IMR-90 (cell line): ENCODE data around the gene SFPQ. TPM values are rescaled to one million over a fixed set of nuclear protein-coding genes. Genes with fewer than 3 reads are reported as not detected.

Experiments
- ATAC-seq: fragments of 200-7000 bp; cut with Tn5 transposase; 2 replicates; pipeline ENCODE4 v1.9.1; 2020; ENCODE audit warnings: low read depth, mild to moderate bottlenecking, moderate library complexity
- BruUV-seq: library from RNA; stranded (reverse); fragments of 400-500 nt; replicated peaks from 2 replicates; lab custom pipeline; 2021; lab: Mats Ljungman, UMichigan
- CTCF ChIA-PET: fragments of 300-600 bp; formaldehyde crosslinking; extraction: SDS; loops from one replicate; lab custom pipeline; 2021; ENCODE audit warnings: antibody characterized with exemption; lab: Yijun Ruan, JAX
- POLR2A ChIA-PET: fragments of 300-600 bp; sonication (Branson Sonifier 250); formaldehyde crosslinking; loops from one replicate; lab custom pipeline; 2022; ENCODE audit warnings: antibody characterized with exemption; ENCODE audit not compliant: unreplicated experiment; lab: Charles Lee
- DNase-seq: peaks from one replicate; pipeline ENCODE4 v3.0.0; 2013
- H2AFZ ChIP-seq: replicated peaks from 2 replicates; pipeline ENCODE3; 2013; ENCODE audit warnings: low read length, mild to moderate bottlenecking; ENCODE audit not compliant: poor library complexity
- H2AK5ac ChIP-seq: 2 replicates; pipeline ENCODE4 v1.6.1; 2013; ENCODE audit warnings: low read depth, low read length, inconsistent platforms
- H2AK9ac ChIP-seq: replicated peaks from 2 replicates; pipeline ENCODE3; 2013; ENCODE audit warnings: mild to moderate bottlenecking, low read depth, low read length, moderate library complexity; ENCODE audit not compliant: poor library complexity
- H2BK120ac ChIP-seq: 2 replicates; pipeline ENCODE4 v1.6.1; 2013; ENCODE audit warnings: low read depth, low read length, inconsistent platforms
- H2BK15ac ChIP-seq: 3 replicates; pipeline ENCODE4 v1.6.1; 2013; ENCODE audit warnings: low read depth, low read length, inconsistent platforms
- H2BK20ac ChIP-seq: 2 replicates; pipeline ENCODE4 v1.6.1; 2013; ENCODE audit warnings: low read depth, mild to moderate bottlenecking, inconsistent platforms, low read length, moderate library complexity
- H2BK5ac ChIP-seq: 2 replicates; pipeline ENCODE4 v1.6.1; 2013; ENCODE audit warnings: mild to moderate bottlenecking, low read depth, low read length, inconsistent platforms; ENCODE audit not compliant: poor library complexity, severe bottlenecking
- H3K14ac ChIP-seq: replicated peaks from 2 replicates; pipeline ENCODE4 v1.6.1; 2013; ENCODE audit warnings: low read depth, low read length, inconsistent platforms
- H3K18ac ChIP-seq: 2 replicates; pipeline ENCODE4 v1.6.1; 2013; ENCODE audit warnings: low read depth, low read length, control low read depth
- H3K23ac ChIP-seq: 2 replicates; pipeline ENCODE4 v1.6.1; 2013; ENCODE audit warnings: low read depth, low read length, inconsistent platforms
- H3K27ac ChIP-seq: 2 replicates; pipeline ENCODE4 v1.5.1; 2013; ENCODE audit warnings: mild to moderate bottlenecking, control low read depth, low read length; ENCODE audit not compliant: insufficient read depth
- H3K27me3 ChIP-seq: 2 replicates; pipeline ENCODE4 v1.6.1; 2013; ENCODE audit warnings: low read length; ENCODE audit not compliant: control insufficient read depth, insufficient read depth
- H3K36me3 ChIP-seq: 2 replicates; pipeline ENCODE4 v1.6.1; 2013; ENCODE audit warnings: low read length, mixed read lengths; ENCODE audit not compliant: control insufficient read depth, insufficient read depth
- H3K4ac ChIP-seq: 2 replicates; pipeline ENCODE4 v1.6.1; 2013; ENCODE audit warnings: low read depth, low read length, inconsistent platforms
- H3K4me1 ChIP-seq: 2 replicates; pipeline ENCODE4 v1.6.1; 2013; ENCODE audit warnings: low read length, mixed read lengths; ENCODE audit not compliant: control insufficient read depth, insufficient read depth
- H3K4me2 ChIP-seq: 2 replicates; pipeline ENCODE4 v1.6.1; 2013; ENCODE audit warnings: low read depth, mild to moderate bottlenecking, control low read depth, low read length, moderate library complexity
- H3K4me3 ChIP-seq: 2 replicates; pipeline ENCODE4 v1.5.1; 2013; ENCODE audit warnings: low read depth, mild to moderate bottlenecking, control low read depth, low read length, moderate library complexity; ENCODE audit not compliant: insufficient read depth
- H3K56ac ChIP-seq: 2 replicates; pipeline ENCODE4 v1.6.1; 2013; ENCODE audit warnings: low read length, inconsistent platforms; ENCODE audit not compliant: insufficient read depth; ENCODE audit errors: extremely low read depth
- H3K79me1 ChIP-seq, 2 experiments: 2 replicates each; pipeline ENCODE4 v1.6.1; 2013; ENCODE audit warnings: low read length in 2 of 2, inconsistent platforms in 1 of 2, low read depth in 1 of 2
- H3K9ac ChIP-seq: 2 replicates; pipeline ENCODE4 v1.6.1; 2013; ENCODE audit warnings: low read depth, low read length, control low read depth
- H3K9me1 ChIP-seq: 2 replicates; pipeline ENCODE4 v1.6.1; 2013; ENCODE audit warnings: low read length, inconsistent platforms; ENCODE audit not compliant: insufficient read depth
- H3K9me3 ChIP-seq: 2 replicates; pipeline ENCODE4 v1.6.1; 2013; ENCODE audit warnings: low read length; ENCODE audit not compliant: control insufficient read depth, insufficient read depth
- H4K20me1 ChIP-seq: 2 replicates; pipeline ENCODE4 v1.6.1; 2013; ENCODE audit warnings: low read length, inconsistent platforms; ENCODE audit not compliant: insufficient read depth
- H4K5ac ChIP-seq: 2 replicates; pipeline ENCODE4 v1.6.1; 2013; ENCODE audit warnings: mild to moderate bottlenecking, low read depth, low read length, control low read depth
- H4K8ac ChIP-seq, 2 experiments: 2 replicates each; pipeline ENCODE4 v1.6.1; 2013; ENCODE audit warnings: low read depth in 2 of 2, low read length in 2 of 2, control low read depth in 1 of 2, inconsistent platforms in 1 of 2
- H4K91ac ChIP-seq: 2 replicates; pipeline ENCODE4 v1.6.1; 2013; ENCODE audit warnings: low read depth, low read length, inconsistent platforms; ENCODE audit not compliant: insufficient read depth
- BHLHE40 ChIP-seq: fragments of 150-350 bp; IDR thresholded peaks from 2 replicates; pipeline ENCODE4 v1.6.1; 2016; ENCODE audit warnings: mild to moderate bottlenecking, low read depth, low read length
- CHD1 ChIP-seq: IDR thresholded peaks from 2 replicates; pipeline ENCODE4 v1.6.1; 2012; ENCODE audit warnings: low read depth, low read length, improper control_type of control experiment
- ELK1 ChIP-seq: fragments of 150-350 bp; IDR thresholded peaks from 2 replicates; pipeline ENCODE4 v1.6.1; 2016; ENCODE audit warnings: low read depth, mild to moderate bottlenecking, low read length, moderate library complexity, borderline replicate concordance
- FOS ChIP-seq: fragments of 150-350 bp; IDR thresholded peaks from 2 replicates; pipeline ENCODE4 v1.6.1; 2016; ENCODE audit warnings: low read depth, low read length
- MAFK ChIP-seq: IDR thresholded peaks from 2 replicates; pipeline ENCODE4 v1.6.1; 2012; ENCODE audit warnings: low read depth, low read length, improper control_type of control experiment
- MAZ ChIP-seq: IDR thresholded peaks from 2 replicates; pipeline ENCODE4 v1.6.1; 2012; ENCODE audit warnings: low read depth, mild to moderate bottlenecking, low read length, improper control_type of control experiment, moderate library complexity, borderline replicate concordance
- MXI1 ChIP-seq: IDR thresholded peaks from 2 replicates; pipeline ENCODE4 v1.6.1; 2012; ENCODE audit warnings: low read depth, mild to moderate bottlenecking, low read length, moderate library complexity, borderline replicate concordance
- NFE2L2 ChIP-seq: fragments of 150-350 bp; IDR thresholded peaks from 2 replicates; pipeline ENCODE4 v1.6.1; 2016; ENCODE audit warnings: low read depth, mild to moderate bottlenecking, low read length
- POLR2A ChIP-seq: IDR thresholded peaks from 2 replicates; pipeline ENCODE4 v1.6.1; 2012; ENCODE audit warnings: mild to moderate bottlenecking, low read depth, low read length
- USF2 ChIP-seq: fragments of 150-350 bp; IDR thresholded peaks from 2 replicates; pipeline ENCODE4 v1.6.1; 2017; ENCODE audit warnings: mild to moderate bottlenecking, antibody characterized with exemption, low read length, low read depth
- WGBS, 2 experiments: methylation state at CpG; one replicate each; pipeline versions ENCODE4 v1.1.5 to v1.1.7; 2013; ENCODE audit warnings: missing lambda C conversion rate in 2 of 2; ENCODE audit not compliant: insufficient read length in 1 of 2; ENCODE audit errors: extremely low coverage in 2 of 2; 5-methylcytosine and 5-hydroxymethylcytosine counted together
- dilution Hi-C: fragments of 300-500 bp; cut with HindIII; formaldehyde crosslinking; loops from one replicate; pipeline ENCODE4 v1.14.3; 2018; ENCODE audit warnings: low sequenced_read_pairs; ENCODE audit not compliant: unreplicated experiment
- in situ Hi-C: fragments of 300-500 bp; cut with MboI; formaldehyde crosslinking; loops from 3 replicates; pipeline ENCODE4 v1.14.3; 2019; ENCODE audit warnings: low sequenced_read_pairs, inconsistent platforms, mixed read lengths
- intact Hi-C: fragments of 100-400 bp; cut with micrococcal nuclease; formaldehyde crosslinking; loops from 2 replicates; pipeline ENCODE4 v1.10.0; 2022
- polyA plus RNA-seq, 3 experiments: library from polyadenylated mRNA; depleted of rRNA; stranded (reverse); fragments of >200 nt; gene quantifications; 2 replicates each; pipeline ENCODE4 v1.2.3, GENCODE V29; 2012; ENCODE audit warnings: low replicate concordance in 1 of 3
- total RNA-seq: library from RNA; depleted of rRNA; stranded (reverse); fragments of >200 nt; gene quantifications from 2 replicates; pipeline ENCODE4 v1.2.3, GENCODE V29; 2012

The SFPQ gene
- total and polyA plus RNA-seq, 2 of the 4 experiments (the other 2 are of a cell fraction) = 53.9 to 121 TPM

GRCh38 chr1:35175602-35176001 is 17.3 kb downstream of the SFPQ start:
- ChIA-PET CTCF (no interaction called here), POLR2A (no interaction called here)
- no peaks in the 10 kb centered on the region for H3K9me3 ChIP-seq
- H3K14ac ChIP-seq = no peak overlapping the region
- no peak overlapping the region for H3K27ac ChIP-seq
- H2BK20ac ChIP-seq = no peak overlapping the region
- no peak overlapping the region for H3K9ac ChIP-seq
- intact Hi-C loops = loop anchor here (5.0 to 10.0 kb wide), 3 partner anchors 143 to 388 kb away; partner anchors contain the start of genes TMEM35B and ZMYM6
- no peak overlapping the region for H3K4me3 ChIP-seq
- no peak for DNase-seq
- H3K18ac ChIP-seq = no peak overlapping the region
- no peaks in the 10 kb centered on the region for H3K4me1 ChIP-seq
- H2BK15ac ChIP-seq = no peak overlapping the region
- BruUV-seq = no TSS peak
- no peak overlapping the region for H2AK9ac ChIP-seq
- H2AK5ac ChIP-seq = no peak overlapping the region
- no peaks in the 10 kb centered on the region for H3K27me3 ChIP-seq
- H3K36me3 ChIP-seq = peaks cover 46% of the 10 kb centered on the region
- H3K56ac ChIP-seq = no peak overlapping the region
- WGBS, 2 experiments = no CpG with 5 or more reads among the region's 1 CpG
- H3K9me1 ChIP-seq = peaks cover 3% of the 10 kb centered on the region; the same call in 1 of the 2 replicates
- H3K4me2 ChIP-seq = no peak overlapping the region
- H2AFZ ChIP-seq = no peak overlapping the region
- TF ChIP-seq MAFK (no peak), MAZ (no peak), CHD1 (no peak), NFE2L2 (no peak), BHLHE40 (no peak), MXI1 (no peak), USF2 (no peak), ELK1 (no peak), POLR2A (no peak), FOS (no peak)
- no peak overlapping the region for H4K8ac ChIP-seq
- dilution Hi-C loops = no loop called here
- no peak overlapping the region for H3K4ac ChIP-seq
- in situ Hi-C loops = no loop called here
- H3K23ac ChIP-seq = no peak overlapping the region
- no peak overlapping the region for H4K91ac ChIP-seq
- H4K20me1 ChIP-seq = peaks cover 53% of the 10 kb centered on the region
- no peak overlapping the region for H4K5ac ChIP-seq
- no peak overlapping the region for H2BK5ac ChIP-seq
- H3K79me1 ChIP-seq = peaks cover 23 to 29% of the 10 kb centered on the region in 2 experiments
- no peak overlapping the region for H2BK120ac ChIP-seq
- no peak for ATAC-seq
